HS-27A (cell line): ENCODE results near the gene MVB12B.

Experiments
- DNase-seq: peaks from one replicate; pipeline ENCODE4 v3.0.0-alpha.2; 2012; ENCODE audit warnings: low read depth, missing footprints

The MVB12B gene

DNA sequence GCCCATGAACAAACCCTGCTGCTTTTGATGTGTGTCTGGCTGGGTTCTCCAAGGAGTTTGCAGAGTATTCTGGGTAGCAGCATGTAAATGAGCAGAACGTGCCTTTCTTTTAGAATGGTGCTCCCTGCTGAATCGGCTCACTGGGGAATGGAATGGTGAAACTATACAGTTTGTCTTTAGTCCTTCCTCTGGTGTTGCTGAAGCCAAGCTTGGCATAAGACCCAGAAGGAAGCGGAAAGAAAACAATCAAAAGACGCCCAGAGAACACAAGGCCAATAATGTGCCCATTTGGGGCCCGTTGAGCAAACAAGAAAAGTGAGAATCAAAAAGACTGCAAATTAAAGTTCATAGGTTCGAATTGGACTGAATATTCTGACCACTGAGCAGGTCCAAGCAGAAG lies 60.1 kb downstream of the MVB12B start:
- DNase-seq, result no peak

DNA sequence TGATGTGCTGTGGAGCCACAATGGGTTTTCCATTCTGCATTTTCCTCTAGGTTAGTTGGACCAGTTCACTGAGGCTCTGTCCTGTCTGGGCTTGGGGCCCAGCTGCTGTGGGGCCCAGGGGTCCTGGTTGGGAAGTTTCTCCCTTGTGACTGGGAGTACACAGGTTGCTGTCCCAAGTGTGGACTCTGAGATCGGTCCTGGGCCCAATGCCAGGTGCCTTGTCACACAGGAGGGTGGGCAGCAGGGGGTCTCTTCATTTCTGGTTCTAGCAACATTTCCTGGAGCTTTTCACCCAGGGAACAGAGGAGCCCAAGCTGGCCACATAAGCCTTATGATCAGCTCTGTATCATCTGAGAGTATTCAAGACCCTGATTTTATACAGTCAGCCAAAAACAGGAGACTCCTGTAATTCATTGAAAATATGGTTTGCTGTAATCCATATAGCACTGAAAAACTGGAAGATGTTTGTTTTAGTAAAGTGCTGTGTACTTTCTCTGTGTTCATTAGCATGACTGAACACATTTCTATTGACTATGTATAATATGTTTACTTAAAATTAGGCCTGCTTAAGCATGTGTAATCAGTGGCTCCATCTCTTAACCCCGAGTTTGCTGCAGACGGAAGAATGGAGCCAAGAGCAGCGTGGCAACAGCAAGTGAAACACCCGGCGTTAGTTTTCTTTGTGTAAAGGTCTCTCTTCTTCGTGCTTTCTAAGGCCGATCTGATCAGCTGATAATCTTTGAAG lies 62.5 kb downstream of the MVB12B start:
- no peak for DNase-seq

DNA sequence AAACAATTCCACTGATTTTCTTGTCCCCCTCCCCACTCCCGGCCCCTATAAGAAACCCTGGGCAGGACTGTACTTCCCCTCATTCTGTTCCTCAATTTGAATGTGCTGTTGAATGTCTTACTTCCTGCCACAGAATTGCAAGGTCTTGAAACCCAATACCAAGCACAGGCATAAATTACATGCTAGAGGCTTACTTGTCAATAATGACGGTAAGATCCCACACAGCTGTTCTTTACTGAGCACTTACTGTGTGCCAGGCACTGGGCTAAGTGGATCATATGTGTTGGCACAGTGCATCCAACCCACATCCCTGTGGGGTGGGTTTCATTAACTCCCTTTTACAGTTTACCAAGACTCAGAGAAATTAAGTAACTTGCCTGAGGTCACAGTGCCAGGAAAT lies 63.4 kb downstream of the MVB12B start:
- DNase-seq, result no peak

DNA sequence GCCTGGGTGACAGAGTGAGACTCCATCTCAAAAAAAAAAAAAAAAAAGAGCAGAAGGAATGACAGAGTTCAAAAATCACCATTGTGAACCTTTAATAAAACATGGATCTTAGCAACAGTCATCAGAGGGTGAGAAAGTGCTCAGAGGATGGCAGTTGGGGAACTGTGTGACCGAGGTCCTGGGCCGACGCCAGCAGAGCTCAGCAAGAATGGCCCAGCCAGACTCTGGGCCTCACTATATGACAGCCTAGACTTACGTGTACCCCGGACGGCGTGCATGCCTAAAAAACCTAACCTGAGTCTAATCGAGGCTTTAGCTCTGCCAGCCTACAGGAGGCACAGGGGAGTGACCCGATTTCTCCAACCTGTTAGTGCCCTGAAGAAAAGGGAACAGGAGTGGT lies 64.3 kb downstream of the MVB12B start:
- DNase-seq, result no peak

DNA sequence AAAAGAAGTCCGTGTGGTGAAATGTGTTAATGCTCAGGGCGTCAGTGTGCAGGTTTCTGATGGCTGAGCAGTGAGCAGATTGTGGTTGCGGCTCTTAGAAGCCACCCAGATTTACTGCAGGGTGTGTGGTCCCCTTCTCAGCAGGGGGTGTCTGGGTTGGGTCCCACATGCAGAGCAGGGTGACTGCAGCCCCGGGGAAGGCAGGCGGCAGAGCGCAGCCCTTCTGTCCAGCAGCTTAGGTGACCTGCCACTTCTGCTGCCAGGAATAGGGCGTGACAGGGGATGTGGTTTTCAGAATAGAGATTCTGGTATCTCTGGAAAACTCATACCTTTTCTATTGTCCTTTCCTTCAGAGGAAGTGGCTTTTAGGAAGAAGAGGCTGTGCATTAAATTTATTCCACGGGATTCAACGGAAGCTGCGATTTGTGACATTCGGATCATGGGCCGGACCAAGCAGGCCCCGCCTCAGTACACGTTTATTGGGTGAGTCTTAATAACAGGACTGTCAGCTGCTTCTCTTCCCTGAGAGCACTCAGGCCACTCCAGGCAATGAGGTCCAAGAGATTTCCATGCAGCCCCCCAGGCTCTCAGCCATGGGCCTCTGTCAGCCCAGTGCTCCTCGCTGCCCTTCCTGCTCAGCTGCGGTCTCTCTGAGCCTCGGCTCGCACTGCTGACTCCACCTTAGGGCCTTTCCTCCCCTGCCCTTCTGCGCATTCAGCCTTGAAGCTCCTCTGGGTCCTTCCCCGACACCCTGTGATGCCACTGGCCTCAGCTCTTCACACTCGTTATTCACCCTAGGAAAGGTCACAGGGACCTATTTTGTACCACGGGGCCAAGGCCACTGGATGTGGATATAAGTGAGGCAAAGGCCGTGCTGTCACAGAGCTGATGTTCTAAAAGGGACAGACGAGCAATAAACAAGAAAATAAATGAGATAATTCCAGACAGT lies 65.4 kb downstream of the MVB12B start:
- DNase-seq, result no peak

DNA sequence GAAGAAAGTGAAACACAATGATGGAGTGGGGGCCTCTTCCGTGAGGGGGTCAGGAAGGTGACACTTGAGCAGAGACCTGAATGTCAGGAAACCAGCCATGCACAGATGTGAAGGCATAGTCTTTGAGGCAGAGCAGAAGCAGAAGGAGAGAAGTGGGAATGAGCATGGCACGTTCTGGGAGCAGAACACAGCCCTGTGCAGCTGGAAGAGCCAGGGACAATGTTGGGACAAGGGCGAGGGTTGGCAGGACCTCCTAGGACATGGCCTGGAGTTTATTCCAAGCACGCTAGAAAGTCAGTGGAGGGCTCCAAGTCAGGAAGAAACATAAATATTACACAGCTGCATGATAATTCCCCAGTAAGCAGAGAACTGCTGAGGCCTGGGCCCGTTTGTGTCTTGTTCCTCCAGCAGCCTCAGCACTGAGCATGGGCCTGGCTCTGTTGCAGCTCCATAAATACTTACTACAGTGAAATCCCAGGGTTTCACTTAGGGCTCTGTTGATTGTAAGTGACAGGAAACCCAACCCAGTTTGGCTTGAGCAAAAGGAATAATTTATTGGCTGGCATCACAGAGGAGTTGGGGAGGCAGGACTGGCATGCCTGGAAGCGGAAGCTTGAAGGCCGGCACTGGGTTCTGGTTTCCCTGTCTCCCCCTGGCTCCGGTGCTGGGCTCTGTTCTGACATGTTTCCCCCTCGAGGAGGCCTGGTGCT lies 66.2 kb downstream of the MVB12B start:
- no peak for DNase-seq

DNA sequence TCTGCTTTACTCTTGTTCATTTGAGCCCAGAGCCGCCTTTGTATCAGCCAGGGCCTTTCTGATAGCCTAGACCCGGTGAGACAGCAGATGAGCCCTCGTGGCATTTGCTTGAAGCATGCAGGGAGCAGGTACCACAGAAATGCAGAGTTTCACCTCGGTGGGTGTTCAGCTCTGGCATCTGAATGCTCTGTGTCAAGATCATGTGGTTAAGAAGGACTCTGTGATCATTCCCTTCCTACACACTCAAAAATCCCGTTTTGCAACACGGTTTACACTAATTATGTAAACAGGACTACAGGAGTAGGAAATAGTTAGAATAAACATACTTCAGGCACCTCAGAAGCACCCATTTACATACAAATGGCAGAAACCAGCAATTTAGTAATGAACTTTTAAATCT lies 67.2 kb downstream of the MVB12B start:
- no peak for DNase-seq

DNA sequence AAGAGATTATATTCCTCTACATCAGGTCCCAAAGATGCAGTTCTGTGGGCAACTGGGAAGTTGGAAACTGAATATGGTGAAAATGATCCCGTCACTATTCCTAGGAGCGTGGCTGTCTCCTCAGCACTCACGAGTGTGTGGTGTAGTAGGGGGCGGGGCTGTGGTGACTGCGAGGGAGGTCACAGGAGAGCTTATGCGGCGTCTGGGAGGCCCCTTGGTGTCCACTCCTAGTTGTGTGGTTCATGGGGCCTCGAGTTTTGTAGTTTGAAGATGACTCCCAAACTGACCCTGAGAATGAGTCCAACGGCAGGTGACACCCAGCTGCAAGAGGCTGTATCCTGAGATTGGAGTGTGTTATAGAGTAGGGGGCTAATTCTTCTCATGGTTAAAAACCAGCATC lies 68.2 kb downstream of the MVB12B start:
- no peak for DNase-seq

DNA sequence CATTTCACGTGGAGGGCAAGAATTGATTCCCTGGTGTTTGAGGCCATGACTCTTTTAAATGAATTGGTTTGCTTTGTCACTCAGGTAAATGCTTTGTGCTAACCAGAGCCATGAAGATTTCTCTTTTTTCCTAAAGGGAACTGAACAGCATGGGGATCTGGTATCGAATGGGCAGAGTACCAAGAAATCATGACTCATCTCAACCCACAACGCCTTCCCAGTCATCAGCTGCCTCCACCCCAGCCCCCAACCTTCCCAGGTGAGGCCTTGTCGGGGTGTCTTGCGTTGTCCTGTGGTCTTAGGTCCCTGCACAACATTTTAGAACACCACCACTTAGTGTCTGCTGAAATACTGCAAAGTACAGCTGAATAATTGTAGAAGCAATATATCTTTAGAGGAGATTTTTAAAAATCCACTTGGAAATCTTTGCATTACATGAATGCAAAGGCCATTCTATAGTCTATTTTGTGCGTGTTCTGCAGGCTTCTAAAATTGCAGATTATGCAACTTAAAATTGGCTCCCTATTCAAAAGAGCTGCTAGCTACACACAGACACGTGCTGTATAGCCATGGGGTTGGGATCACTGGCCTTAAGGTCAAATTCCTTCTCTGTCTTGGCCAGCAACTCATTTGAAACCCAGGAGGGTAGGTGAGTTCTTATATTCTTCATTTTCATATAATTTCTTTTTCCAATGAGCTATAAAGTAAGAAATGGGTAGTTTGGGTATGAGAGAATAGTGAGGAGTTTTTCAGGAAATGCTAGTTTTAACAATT lies 69.0 kb downstream of the MVB12B start:
- DNase-seq, result peak; percentile 12

DNA sequence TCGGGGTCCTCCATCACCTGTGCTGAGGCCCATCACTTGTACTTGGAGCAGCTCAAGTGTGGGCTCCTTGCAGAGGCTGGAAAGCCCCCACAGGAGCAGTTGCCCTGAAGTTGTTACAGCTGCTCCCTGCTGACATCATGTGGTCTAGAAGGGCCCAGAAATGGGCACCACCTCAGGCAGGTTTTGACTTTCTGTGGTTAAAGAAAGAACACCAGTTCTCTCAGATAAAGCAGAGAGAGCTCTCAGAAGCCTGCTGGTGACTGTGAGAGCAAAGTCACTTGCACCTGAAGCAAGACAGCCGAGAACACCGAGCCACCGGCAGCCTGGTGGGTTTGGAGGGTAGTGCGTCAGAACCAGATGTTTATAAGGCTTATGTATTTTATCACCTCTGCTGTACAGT lies 70.4 kb downstream of the MVB12B start:
- no peak for DNase-seq

DNA sequence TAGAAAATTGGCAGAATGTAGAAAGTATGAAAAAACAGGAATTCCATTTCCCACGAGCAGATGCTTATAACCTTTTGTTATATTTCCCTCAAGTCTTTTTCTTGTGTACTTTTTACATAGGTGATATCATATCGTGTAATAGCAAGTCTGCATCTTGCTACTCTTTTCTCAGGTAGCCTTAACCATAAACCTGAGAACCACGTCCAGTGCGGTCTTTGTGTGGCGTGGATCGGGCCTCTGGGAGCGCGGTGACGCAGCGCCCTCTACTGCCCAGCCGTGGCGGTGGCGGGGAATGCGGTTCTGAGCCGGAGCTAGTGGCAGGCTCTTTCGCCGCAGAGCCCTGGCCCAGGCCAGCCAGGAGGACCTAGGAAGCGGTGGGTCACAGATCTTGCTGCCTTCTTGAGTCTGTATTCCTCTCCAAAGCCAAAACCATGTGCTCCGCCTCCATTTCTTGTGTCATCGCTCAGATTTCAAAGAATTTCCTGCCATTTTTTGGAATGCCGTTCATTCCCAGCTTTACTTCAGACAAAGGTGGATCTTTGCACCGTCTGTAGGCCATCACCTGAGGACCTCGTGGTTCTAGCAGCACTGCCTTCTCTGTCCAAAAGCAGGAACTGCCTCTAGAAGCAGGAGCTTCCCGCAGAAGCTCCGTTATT lies 71.9 kb downstream of the MVB12B start:
- DNase-seq, result no peak

DNA sequence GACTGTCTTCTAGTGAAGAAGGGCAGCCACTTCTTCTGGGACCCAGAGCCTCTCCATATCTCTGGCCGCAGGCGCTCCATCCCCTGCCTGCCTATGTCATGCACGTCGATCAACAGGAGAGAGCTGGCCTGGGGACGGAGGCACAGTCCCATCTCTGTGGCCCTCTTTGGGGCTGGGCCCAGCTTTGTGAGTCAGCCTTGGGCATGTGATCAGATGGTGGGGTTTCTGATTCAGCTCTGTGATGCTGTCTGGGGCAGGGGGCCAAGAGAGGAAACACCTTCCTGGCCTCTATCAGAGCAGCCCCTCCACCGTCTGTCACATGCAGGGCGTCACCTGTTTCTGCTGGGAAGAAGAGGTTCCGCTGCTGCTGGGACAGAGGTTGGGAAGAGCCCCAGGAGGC lies 72.6 kb downstream of the MVB12B start:
- DNase-seq, result no peak

DNA sequence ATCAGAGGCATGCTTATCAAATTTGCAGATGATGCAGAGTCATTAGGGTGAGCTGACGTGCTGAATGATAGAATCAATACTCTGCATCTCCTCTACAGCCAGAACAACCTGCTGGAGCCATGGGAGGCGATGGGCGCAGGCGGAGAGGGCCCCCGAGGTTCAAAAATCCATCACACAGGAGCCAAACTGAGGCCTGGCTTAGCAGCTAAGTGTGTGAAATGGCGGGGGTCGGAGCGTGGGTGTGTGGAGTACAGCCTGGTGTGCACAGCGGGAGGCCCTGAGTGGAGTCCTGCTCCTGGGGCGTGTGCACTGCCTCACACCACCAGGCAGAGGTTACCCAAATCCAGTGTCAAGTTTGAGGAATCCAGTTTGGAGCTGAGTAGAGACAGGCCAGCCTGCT lies 73.2 kb downstream of the MVB12B start:
- no peak for DNase-seq

DNA sequence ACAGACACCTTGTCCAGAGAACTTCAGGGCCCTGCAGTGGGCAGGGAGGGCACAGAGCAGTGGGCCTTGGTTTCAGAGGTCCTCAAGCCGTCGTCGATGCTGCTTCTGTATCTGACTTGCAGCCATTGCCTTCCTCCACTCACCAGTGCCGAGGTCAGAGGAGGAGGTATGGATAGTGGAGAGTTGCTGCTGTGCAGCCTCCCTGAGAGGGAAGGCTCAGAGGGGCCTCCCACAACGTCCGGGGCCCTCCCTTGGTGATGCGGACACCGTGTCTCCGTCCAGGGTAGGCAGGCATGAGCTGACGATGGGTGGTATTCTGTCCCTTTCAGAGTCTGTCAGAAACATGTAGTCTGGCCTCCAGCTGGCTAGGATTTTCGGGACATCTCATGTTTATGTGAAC lies 73.9 kb downstream of the MVB12B start:
- DNase-seq, result no peak

DNA sequence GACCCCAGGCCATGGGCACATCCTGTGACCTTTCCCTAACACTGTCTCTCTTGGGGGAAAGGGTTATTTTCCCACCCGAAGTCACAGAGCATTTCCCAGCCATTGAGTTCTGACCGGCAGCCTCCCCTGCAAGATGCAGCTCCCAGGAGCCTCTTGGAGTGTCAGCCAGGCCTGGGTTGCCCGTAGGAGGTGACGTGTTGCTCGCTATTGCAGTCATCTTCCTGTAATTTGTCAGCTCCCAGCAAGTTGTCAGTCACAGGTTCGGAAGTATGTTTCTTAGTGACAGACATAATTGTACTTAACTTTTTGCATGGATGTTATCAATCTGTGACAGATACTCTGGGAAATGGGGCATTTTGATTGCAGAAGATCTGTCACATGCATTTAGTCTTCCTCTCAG lies 74.5 kb downstream of the MVB12B start:
- no peak for DNase-seq

DNA sequence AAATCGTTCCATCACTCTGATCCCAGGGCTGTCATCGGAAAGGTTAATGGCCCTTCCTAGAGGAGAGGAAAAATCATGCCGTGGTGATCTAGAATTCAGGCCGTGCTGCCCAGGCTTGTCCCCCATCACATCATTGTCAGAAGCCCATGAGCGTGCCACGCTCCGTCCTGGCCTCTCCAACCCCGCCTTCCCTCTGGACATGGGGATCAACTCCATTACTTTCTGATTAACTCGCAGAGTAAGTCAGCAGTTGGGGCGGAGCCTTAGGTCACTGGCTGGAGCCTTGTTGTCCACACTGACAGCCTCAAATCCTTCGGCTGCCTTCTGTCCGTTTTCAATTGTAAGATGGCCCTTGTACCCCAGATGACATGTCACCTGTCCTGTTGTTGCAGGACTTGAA lies 75.0 kb downstream of the MVB12B start:
- DNase-seq, result no peak

DNA sequence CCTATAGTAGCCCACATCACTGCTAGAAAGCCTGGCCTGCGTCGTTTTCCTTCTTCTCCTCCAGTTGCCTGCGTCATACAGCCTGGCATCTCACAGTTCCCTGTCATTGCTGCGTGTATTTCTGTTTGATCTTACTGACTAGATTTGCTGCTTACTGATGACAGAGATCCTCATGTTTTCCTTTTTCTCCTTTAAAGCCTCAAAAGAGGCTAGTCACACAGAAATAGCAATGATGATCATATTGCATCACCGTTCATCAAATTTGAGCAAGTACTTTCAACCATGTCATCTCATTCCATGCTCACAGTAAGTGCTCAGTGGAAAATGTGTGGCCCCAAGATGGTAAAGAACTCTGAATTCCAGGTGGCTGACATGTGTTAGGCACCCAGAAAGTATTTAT lies 76.8 kb downstream of the MVB12B start:
- no peak for DNase-seq

DNA sequence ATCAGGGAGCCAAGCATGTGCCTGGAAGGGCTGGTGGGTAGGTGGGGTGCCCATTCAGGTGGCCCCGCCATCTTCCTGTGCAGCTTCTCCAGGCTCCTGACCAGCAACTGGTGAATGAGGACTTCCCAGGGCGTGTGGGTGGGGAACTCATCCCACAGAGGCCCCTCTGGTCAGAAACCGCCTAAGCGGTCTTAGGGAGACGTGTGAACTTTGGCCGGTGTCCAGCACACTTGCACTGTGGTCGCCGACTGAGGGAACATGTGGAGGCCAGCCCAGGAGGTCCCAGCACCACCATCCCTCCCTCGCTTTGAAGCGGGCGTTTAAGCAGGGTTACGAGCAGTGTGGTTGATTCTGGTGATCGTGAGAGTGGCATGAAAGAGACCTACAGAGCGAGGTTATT lies 77.8 kb downstream of the MVB12B start:
- no peak for DNase-seq

DNA sequence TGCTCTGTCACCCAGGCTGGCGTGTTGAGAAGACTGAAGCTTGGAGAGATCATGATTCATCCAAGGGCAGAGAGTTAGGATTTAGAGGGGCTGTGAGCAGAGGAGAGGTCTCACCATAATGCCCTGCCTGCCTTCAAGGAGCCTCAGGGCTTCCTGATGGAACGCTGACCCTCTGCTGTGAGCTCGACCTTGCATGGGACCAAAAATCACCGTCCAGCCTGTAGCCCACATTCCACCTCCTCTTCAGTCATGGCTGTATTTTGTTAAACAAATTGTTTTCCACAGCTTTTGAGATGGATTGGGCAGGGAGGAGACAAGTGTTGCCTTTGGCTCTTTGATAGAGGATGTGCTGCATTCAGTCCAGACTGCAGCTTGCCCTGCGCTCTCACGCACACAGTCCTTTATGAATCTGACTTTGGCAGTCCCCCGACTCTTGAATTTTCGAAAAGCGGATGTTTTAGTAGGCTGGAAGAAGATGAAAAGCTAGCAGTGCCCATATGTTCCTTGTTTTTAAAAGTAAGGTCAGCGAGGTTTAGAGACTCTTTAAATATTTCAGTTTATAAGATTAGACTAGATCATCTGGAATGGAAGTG lies 79.5 kb downstream of the MVB12B start:
- DNase-seq, result no peak

DNA sequence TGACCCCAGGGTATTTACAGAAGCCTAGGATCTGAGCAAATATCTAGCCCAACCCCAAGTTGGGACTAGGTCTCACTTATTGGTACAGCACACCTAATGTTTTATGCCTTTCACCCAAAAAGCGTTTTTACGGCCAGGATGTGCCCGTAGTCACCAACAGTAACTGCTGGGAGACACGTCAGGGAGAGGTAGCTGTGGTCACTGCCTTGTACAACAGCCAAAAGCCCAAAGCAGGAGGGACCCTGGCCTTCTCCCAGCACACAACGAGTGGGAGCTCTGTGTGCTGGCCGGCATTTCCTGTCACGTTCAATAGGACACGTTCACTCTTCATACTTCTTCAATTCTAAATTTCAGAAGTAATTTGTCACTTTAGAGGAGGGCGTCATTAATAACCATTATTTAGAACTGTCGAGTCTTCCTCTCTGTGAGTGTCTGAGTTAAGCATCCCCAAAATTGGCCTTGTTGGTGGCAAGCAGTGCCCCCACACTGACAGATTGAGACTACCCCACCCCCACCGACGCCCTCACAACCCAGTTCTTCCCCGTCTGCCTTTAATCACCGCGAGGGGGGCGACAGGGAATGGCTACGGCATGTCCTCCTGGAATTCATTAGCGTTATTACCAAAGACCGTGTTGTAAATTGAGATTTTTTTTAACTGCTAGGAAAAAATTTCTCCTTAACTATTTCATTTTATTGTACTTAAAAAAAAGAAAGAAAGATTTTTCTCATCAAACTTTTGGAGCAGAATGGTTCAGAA lies 80.7 kb downstream of the MVB12B start:
- no peak for DNase-seq
